Activated naive CD4-positive, alpha-beta T cell treated with anti-CD3 and anti-CD28 coated beads, Interleukin-2, amount 50 U/mL, for 72 hours (primary cell): ENCODE data around the gene ZNF423. TPM values are rescaled to one million over a fixed set of nuclear protein-coding genes. Genes with fewer than 3 reads are reported as not detected.

Experiments
- ATAC-seq, 2 donors: fragments of 150-1000 bp; cut with Tn5 transposase; 2 replicates each; pipeline ENCODE4 v1.10.0; 2021; ENCODE audit warnings: mild to moderate bottlenecking in 2 of 2, moderate library complexity in 2 of 2
- DNase-seq, 2 donors: peaks; one replicate each; pipeline ENCODE4 v3.0.0; 2021 to 2022; ENCODE audit warnings: low spot score in 2 of 2
- H3K27ac Mint-ChIP-seq, 2 donors: one replicate each; pipeline ENCODE4 v1.8.0; 2022; ENCODE audit warnings: mild to moderate bottlenecking in 2 of 2, mixed read lengths in 2 of 2
- H3K36me3 Mint-ChIP-seq, 2 donors: one replicate each; pipeline ENCODE4 v1.8.0; 2022; ENCODE audit warnings: mixed read lengths in 2 of 2
- H3K9me3 Mint-ChIP-seq, 2 donors: one replicate each; pipeline ENCODE4 v1.8.0; 2022; ENCODE audit warnings: mixed read lengths in 2 of 2
- total RNA-seq, 2 donors: library from RNA; stranded (reverse); gene quantifications; one replicate each; pipeline ENCODE4 v1.2.3, GENCODE V29; 2022

ZNF423 gene
- total RNA-seq, 2 donors from 2014 or later = 0.05 TPM; not detected in 1

DNA sequence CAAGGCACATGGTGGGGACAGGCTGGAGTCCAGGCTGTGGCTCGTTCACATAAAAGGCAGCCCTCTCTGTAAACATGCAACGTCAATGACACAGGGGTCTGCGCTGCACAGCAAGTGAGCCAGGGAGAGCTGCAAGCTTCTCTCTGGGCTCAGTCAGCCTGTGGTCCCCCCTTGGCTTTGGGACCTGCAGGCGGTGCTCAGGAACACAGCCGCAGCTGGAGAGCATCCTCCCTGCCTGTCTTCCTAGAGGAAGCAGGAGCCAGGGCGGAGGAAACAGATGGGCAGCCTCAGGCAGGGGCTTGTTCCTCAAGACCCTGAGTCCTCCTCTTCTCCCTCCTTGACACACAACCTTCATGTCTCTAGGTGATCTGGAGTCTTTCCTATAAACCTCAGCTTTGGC is 254.3 kb downstream of the ZNF423 start:
- ATAC-seq (no peak), DNase-seq (peak in 1 of 2 donors; percentile 4)
- no peak overlapping the region for H3K27ac Mint-ChIP-seq
- no peaks in the 10 kb centered on the region for H3K9me3 Mint-ChIP-seq
- no peaks in the 10 kb centered on the region for H3K36me3 Mint-ChIP-seq

DNA sequence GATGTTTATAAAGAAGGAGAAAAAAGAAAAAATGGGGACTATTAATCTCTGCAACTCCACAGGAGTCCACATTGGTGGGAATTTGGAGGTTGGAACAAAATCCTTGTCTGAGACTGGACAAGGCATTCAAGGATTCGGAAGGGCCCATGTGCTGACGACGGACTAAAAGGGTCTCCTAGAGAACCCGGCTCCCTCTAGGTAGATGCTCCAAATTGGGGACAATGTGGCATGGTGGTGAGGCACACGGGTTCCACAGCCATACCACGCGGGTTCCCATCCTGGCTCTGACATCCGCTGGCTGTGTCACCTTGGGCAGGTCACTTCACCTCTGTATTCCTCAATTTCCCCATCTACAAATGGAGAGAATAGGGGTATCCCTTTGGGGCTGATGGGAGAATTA is 254.9 kb downstream of the ZNF423 start:
- Mint-ChIP-seq H3K27ac (no peak overlapping the region), H3K9me3 (no peaks in the 10 kb centered on the region), H3K36me3 (no peaks in the 10 kb centered on the region)
- DNase-seq = peak in 1 of 2 donors; percentile 9
- ATAC-seq = no peak

GRCh38 chr16:49600536-49600935 is 255.4 kb downstream of the ZNF423 start:
- Mint-ChIP-seq H3K9me3 (no peaks in the 10 kb centered on the region), H3K27ac (no peak overlapping the region), H3K36me3 (no peaks in the 10 kb centered on the region)
- DNase-seq (peak in 1 of 2 donors; percentile 38), ATAC-seq (no peak)

DNA sequence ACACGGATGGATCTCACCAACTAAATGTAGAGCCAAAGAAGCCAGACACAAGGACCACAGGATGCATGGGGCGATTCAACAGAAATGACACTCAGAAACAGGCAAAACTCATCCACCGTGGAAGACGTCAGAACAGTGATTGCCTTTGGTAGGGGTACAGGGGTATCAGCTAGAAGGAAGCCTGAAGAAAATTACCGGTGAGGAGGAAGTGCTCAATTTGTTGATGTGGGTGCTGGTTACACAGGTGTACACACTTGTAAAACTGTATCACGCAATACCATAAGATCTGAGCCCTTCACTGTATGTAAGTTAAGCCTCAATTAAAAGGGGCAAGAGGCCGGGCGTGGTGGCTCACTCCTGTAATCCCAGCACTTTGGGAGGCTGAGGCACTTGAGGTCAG is 256.2 kb downstream of the ZNF423 start:
- H3K36me3 Mint-ChIP-seq = no peaks in the 10 kb centered on the region
- ATAC-seq = no peak

DNA sequence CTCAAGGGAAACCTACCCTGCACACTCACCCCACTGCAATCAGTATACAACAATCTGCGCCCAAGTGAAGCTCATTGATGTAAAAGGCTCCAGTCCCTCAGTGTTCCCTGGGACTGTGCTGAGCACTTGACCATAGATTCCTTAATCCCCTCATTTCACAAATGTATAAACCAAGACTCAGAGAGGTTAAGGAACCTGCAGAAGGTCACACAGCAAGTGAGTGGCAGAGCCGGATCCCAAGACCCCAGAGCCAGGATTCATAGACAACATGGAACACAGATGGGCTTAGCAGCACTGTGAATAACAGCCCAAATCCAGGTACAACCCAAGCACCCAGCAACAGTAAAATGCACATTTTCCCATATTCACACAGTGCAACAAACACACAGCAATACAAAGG is 256.6 kb downstream of the ZNF423 start:
- H3K27ac Mint-ChIP-seq = no peak overlapping the region
- DNase-seq (peak in 1 of 2 donors; percentile 18), ATAC-seq (no peak)
- H3K36me3 Mint-ChIP-seq = no peaks in the 10 kb centered on the region
- no peaks in the 10 kb centered on the region for H3K9me3 Mint-ChIP-seq

More for the DNA sequence above, 256.2 kb downstream of the ZNF423 start:
- no peak for DNase-seq
- H3K27ac Mint-ChIP-seq = no peak overlapping the region
- no peaks in the 10 kb centered on the region for H3K9me3 Mint-ChIP-seq

GRCh38 chr16:49598383-49599170 is 257.3 kb downstream of the ZNF423 start:
- DNase-seq (no peak), ATAC-seq (no peak)
- Mint-ChIP-seq H3K27ac (no peak overlapping the region), H3K9me3 (no peaks in the 10 kb centered on the region), H3K36me3 (no peaks in the 10 kb centered on the region)

DNA sequence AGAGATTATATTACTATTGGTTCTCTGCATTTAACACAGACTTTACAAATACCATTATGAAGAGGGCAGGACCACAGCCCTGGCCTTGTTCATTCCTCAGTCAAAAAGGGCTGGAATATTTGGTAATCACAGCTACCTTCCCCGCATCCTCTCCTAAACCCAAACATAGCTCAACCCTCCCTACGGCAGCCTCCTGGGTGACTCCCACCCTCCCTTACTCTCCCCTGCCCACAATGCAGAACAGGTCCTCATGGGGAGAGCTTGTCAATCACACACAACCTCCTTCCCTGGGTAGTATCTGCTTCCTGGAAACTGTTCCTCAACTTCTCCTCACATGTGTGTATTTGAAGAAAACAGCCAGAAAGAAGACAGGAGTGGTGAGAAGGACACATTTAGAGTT is 258.1 kb downstream of the ZNF423 start:
- DNase-seq (no peak), ATAC-seq (no peak)
- no peaks in the 10 kb centered on the region for H3K9me3 Mint-ChIP-seq
- no peaks in the 10 kb centered on the region for H3K36me3 Mint-ChIP-seq
- no peak overlapping the region for H3K27ac Mint-ChIP-seq

GRCh38 chr16:49596648-49597291 is 259.1 kb downstream of the ZNF423 start:
- H3K9me3 Mint-ChIP-seq = no peaks in the 10 kb centered on the region
- H3K27ac Mint-ChIP-seq = no peak overlapping the region

DNA sequence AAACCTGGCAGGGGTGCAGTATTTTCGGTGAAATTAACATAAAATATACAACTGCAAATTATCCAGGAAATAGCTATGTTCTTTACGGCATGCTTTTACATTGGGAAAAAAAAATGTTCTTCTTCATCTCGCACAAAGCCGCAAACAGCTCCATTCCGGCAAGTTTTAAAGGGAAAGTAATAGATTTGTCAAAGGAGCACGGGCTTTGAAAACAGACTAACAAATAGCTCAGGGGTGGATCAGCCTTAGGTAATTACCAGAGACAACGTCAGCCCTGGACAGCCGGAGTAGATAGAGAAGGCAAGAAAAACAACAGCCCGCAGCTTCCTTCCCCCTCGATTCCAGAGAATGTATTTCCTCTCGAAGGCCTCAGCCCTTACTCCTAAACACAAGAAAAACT is 259.8 kb downstream of the ZNF423 start:
- ATAC-seq (no peak), DNase-seq (no peak)
- Mint-ChIP-seq H3K27ac (no peak overlapping the region), H3K36me3 (no peaks in the 10 kb centered on the region), H3K9me3 (no peaks in the 10 kb centered on the region)

More at GRCh38 chr16:49596648-49597291, 259.1 kb downstream of the ZNF423 start:
- DNase-seq (no peak), ATAC-seq (no peak)
- no peaks in the 10 kb centered on the region for H3K36me3 Mint-ChIP-seq

DNA sequence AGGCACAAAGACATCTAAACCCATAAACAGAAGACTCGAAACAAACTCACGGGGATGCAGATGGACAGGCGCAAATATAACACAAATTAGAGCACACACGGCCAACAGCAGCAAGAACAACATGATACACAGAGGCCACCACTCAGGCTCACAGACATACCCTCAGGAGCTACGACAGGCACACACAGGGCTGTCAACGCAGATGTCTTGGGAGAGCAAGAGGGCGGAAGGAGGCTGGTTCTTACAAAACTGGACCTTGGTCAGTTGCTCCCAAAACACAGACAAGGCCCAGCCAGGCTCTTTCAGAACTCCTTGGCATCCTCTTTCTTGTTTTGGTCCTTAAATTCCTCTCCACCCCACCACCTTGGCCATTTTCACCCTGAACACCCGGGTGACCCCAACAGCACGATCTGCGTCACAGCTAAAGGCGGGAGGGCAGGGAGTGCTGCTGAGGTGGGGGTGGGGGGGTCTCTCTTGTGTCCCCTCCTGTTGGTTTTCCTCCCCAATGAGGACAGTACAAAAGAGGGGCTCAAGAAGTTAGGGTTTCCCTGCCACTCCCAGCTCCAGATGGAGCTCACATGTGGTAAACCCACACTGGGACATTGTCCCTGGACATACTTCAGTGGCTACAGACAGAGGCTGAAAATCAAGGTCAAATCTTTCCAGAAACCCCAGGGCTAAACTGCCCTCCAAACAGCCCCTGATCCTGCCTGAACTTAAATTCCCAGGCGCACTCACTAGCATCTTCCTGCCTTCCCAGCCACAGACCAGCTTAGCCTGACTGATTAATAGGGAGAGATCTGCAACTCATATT is 261.0 kb downstream of the ZNF423 start:
- Mint-ChIP-seq H3K36me3 (no peaks in the 10 kb centered on the region), H3K27ac (no peak overlapping the region), H3K9me3 (no peaks in the 10 kb centered on the region)
- DNase-seq = no peak
- no peak for ATAC-seq

DNA sequence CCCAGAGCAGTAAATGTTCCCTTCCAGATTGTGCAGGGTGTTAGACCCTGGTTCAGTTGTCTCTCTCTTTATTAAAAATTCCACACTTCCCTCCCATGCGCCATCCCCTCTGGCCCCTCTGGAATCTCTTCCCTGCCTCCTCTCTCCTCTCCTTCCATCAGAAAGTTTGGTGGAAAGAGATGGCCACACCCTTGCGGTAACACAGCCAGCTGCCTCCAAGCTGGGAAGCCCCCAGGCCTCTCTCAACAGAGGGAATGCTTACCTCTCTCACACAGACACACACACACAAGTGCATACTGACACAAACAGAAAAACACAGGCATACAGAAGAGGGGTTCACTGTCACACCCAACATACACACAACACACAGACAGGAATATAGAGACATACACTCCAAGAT is 261.8 kb downstream of the ZNF423 start:
- no peak for ATAC-seq
- Mint-ChIP-seq H3K9me3 (no peaks in the 10 kb centered on the region), H3K27ac (no peak overlapping the region), H3K36me3 (no peaks in the 10 kb centered on the region)
- DNase-seq = no peak

DNA sequence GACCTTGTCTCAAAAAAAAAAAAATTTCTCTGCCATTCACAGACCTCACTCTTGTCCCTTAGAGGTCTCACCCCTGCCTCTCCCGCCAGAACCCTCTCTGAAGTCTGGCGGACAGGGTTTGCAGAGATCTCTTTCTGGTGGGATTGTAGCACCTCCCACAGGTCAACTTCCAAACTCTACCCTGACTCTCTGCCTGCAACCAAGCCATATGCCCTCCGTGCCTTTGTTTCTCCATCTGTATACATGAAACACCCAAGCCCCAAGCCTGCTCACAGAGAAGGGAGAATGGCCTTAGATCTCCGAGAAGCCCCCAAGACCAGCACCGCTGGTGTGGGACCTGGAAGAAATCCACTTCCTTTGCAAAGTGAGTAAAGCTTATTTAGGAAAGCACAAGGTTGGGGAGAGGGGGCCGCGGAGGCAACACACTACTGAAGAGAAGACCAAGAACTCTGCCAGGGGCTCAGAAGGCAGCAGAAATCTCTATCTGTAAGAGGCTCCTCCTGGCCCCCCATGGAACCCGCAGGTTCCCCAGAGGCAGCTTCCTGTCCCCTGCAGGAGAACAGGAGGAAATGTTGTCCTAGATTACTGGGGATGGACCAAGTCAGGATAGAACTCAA is 262.4 kb downstream of the ZNF423 start:
- ATAC-seq (no peak), DNase-seq (no peak)
- Mint-ChIP-seq H3K9me3 (no peaks in the 10 kb centered on the region), H3K27ac (no peak overlapping the region), H3K36me3 (no peaks in the 10 kb centered on the region)

DNA sequence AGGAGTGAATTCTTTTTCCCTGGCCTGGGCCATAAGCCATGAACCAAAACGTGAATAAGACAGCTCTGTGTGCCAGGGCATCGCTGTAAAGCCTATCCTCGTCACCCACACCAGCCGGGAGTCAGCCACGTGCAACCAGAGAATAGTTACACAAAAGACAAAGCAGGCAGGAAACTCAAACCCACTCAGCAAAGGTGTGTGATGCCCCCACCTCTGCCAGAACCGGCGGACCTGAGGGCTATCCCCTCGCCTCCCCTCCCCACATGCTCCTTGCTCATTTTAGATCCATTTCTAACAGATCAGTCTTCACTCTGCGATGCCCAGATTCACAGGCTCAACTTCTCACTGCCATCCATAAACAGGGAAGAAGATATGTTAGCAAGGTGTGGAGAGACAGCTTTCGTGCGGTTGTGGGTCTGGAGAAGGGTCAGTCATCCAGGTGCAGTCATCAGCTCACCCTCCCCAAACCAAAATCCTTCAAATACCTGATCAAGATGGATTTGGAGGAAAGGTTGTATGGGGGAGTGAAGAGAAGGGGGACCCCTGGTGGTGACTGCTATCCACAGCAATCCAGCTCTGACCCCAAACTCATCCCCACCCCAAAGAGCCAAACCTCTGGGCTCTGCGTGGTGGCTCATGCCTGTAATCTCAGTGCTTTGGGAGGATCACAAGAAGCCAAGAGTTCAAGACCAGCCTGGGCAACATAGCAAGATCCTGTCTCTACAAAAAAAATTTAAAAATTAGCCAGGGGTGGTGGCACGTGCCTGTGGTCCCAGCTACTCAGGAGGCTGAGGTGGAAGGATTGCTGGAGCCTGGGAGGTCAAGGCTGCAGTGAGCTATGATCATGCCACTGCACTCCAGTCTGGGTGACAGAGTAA is 263.1 kb downstream of the ZNF423 start:
- H3K9me3 Mint-ChIP-seq = no peaks in the 10 kb centered on the region
- DNase-seq = peak in 1 of 2 donors; percentile 37
- ATAC-seq = peak; percentile 54 to 67
- H3K27ac Mint-ChIP-seq = no peak overlapping the region
- H3K36me3 Mint-ChIP-seq = no peaks in the 10 kb centered on the region

- no peak for ATAC-seq
- H3K9me3 Mint-ChIP-seq = no peaks in the 10 kb centered on the region
Observed at GRCh38 chr16:49590166-49590871, 265.6 kb downstream of the ZNF423 start.

DNA sequence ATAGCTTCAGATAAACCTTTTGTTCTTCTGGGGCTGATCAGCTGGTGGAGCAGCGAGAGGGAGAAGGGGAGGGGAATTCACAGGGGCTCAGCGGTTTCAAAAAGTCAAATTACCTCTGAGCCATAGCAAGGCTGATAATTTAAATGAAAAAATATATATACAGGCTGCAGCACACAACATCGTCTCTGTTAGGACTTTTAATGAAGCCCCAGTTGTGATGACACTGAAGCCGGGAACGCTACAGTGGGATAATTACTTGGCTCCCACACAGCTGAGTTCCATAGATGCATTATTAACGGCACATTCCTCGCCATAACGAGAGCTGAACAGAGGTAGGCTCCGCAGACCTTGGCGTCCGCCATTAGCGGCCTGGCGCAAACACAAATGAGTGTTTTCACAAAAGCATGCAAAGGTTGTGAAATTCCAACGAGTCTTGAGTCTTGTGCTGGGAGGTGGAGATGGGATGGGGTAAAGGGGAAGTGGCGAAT is 266.3 kb downstream of the ZNF423 start:
- no peak for ATAC-seq

More at GRCh38 chr16:49590166-49590871, 265.6 kb downstream of the ZNF423 start:
- no peak overlapping the region for H3K27ac Mint-ChIP-seq
- DNase-seq = no peak
- H3K36me3 Mint-ChIP-seq = no peaks in the 10 kb centered on the region

More for the DNA sequence above, 266.3 kb downstream of the ZNF423 start:
- no peaks in the 10 kb centered on the region for H3K36me3 Mint-ChIP-seq
- no peaks in the 10 kb centered on the region for H3K9me3 Mint-ChIP-seq
- H3K27ac Mint-ChIP-seq = no peak overlapping the region
- no peak for DNase-seq
